ENCODE measurements around the gene ZNF277.

DNA sequence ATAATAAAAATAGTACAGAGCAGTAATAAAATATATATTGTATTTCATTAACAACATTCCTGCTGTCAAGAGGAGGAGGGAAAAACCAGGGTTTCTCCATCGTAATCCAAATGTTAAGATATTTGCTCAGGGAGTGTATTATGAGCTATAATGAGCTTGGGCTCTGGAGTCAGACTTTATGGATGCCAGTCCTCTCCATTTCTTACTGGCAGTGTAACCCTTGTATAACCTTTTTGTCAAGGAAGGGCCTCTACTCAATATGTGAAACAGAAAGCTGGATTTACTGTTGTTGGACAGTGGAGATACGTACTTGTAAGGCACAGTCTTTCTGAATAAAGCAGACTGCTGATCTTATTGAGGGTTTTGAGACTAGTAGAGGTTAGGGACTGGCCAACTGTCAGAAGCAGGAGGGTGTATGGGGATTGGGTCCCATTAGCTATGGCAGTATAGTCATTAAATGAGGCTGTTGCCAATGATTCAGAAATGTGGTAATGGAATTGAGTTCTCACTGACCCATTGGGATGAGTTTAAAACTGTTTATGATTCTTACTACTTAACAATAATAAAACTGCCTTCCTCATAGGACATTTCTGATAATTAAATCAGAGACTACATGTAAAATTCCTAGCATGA is 56.5 kb downstream of the ZNF277 start:
- TF ChIP-seq, protein P1, sequence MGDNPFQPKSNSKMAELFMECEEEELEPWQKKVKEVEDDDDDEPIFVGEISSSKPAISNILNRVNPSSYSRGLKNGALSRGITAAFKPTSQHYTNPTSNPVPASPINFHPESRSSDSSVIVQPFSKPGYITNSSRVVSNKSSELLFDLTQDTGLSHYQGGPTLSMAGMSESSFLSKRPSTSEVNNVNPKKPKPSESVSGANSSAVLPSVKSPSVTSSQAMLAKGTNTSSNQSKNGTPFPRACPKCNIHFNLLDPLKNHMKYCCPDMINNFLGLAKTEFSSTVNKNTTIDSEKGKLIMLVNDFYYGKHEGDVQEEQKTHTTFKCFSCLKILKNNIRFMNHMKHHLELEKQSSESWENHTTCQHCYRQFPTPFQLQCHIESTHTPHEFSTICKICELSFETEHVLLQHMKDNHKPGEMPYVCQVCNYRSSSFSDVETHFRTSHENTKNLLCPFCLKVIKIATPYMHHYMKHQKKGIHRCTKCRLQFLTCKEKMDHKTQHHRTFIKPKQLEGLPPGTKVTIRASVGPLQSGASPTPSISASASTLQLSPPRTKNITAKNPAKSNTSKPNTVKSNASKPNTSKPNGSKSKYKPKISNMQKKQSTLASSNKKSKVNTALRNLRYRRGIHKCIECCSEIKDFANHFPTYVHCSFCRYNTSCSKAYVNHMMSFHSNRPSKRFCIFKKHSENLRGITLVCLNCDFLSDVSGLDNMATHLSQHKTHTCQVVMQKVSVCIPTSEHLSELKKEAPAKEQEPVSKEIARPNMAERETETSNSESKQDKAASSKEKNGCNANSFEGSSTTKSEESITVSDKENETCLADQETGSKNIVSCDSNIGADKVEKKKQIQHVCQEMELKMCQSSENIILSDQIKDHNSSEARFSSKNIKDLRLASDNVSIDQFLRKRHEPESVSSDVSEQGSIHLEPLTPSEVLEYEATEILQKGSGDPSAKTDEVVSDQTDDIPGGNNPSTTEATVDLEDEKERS (tag by site-specific recombination; IDR thresholded peaks at IDR 0.05), result no peak
- TF ChIP-seq ZSCAN23 (tag by site-specific recombination; IDR thresholded peaks at IDR 0.05) (no peak), ZSCAN18 (tag by site-specific recombination; IDR thresholded peaks at IDR 0.05) (no peak), ZNF394 (tag by site-specific recombination; IDR thresholded peaks at IDR 0.05; ENCODE audit: borderline replicate concordance) (no peak)
